Activated naive CD8-positive, alpha-beta T cell treated with anti-CD3 and anti-CD28 coated beads, Interleukin-2, amount 50 U/mL, for 16 hours (primary cell): ENCODE measurements around the gene PEX13.
"Not testable (repeated sequence)": the region's sequence is repeated elsewhere in the genome, so short reads cannot be mapped to it uniquely, and the experiment has no call there.

ENCODE experiments used
- DNase-seq: peaks from one replicate; pipeline ENCODE4 v3.0.0-alpha.2; 2020; ENCODE audit warnings: low read depth, low spot score

PEX13 gene

GRCh38 chr2:61009355-61009754 lies 8.2 kb upstream of the PEX13 start:
- no peak for DNase-seq

GRCh38 chr2:61011678-61012077 lies 5.8 kb upstream of the PEX13 start:
- no peak for DNase-seq

- DNase-seq, result not testable (repeated sequence)
These were observed 5.2 kb upstream of the PEX13 start for GRCh38 chr2:61012303-61012702.

GRCh38 chr2:61013382-61013781 lies 4.1 kb upstream of the PEX13 start:
- no peak for DNase-seq

GRCh38 chr2:61014763-61015162 lies 2.8 kb upstream of the PEX13 start:
- DNase-seq, result no peak

GRCh38 chr2:61015976-61016375 lies 1.5 kb upstream of the PEX13 start:
- DNase-seq, result no peak

GRCh38 chr2:61016392-61017002 lies 1.0 kb upstream of the PEX13 start:
- DNase-seq, result no peak

- peak; percentile 42 for DNase-seq
These were observed 441 bp upstream of the PEX13 start for GRCh38 chr2:61017003-61017555.

GRCh38 chr2:61018318-61018755 lies 817 bp downstream of the PEX13 start:
- no peak for DNase-seq

GRCh38 chr2:61018798-61019197 lies 1.3 kb downstream of the PEX13 start:
- no peak for DNase-seq

- DNase-seq, result no peak
These were observed 3.7 kb downstream of the PEX13 start for GRCh38 chr2:61021228-61021660.

- no peak for DNase-seq
These were observed 6.2 kb downstream of the PEX13 start for GRCh38 chr2:61023670-61024069.

- DNase-seq, result no peak
These were observed 12.0 kb downstream of the PEX13 start for GRCh38 chr2:61029533-61029932.

GRCh38 chr2:61034592-61034991 lies 17.1 kb downstream of the PEX13 start:
- not testable (repeated sequence) for DNase-seq

- not testable (repeated sequence) for DNase-seq
These were observed 19.1 kb downstream of the PEX13 start for GRCh38 chr2:61036643-61037042.

- DNase-seq, result no peak
These were observed 25.3 kb downstream of the PEX13 start for GRCh38 chr2:61042807-61043206.

GRCh38 chr2:61044636-61045035 lies 27.1 kb downstream of the PEX13 start:
- no peak for DNase-seq

- DNase-seq, result no peak
These were observed 27.7 kb downstream of the PEX13 start for GRCh38 chr2:61045226-61045625.

- no peak for DNase-seq
These were observed 28.5 kb downstream of the PEX13 start for GRCh38 chr2:61045999-61046398.

- DNase-seq, result no peak
These were observed 38.0 kb downstream of the PEX13 start for GRCh38 chr2:61055557-61055956.

- no peak for DNase-seq
These were observed 40.0 kb downstream of the PEX13 start for GRCh38 chr2:61057562-61057961.

GRCh38 chr2:61059382-61059781 lies 41.9 kb downstream of the PEX13 start:
- no peak for DNase-seq
